Keratinocyte (primary cell): ENCODE results near the gene PLD1. TPM values are rescaled to one million over a fixed set of nuclear protein-coding genes. Genes with fewer than 3 reads are reported as not detected.

ENCODE experiments used
- DNase-seq: peaks from one replicate; pipeline ENCODE4 v3.0.0-alpha.2; 2011; ENCODE audit warnings: low read depth, missing footprints, low spot score
- FAIRE-seq: peaks from 2 replicates; lab custom pipeline; 2011; peaks lifted over from hg19 to GRCh38; lab: Jason Lieb, UNC
- H2AFZ ChIP-seq: 2 replicates; pipeline ENCODE4 v1.6.0; 2012; ENCODE audit warnings: low read length, control low read depth, inconsistent platforms; ENCODE audit not compliant: control insufficient read depth
- H3K27ac ChIP-seq: 2 replicates; pipeline ENCODE4 v1.5.1; 2011; ENCODE audit warnings: low read length; ENCODE audit not compliant: control insufficient read depth, insufficient read depth
- H3K27me3 ChIP-seq: 3 replicates; pipeline ENCODE4 v1.6.0; 2011; ENCODE audit warnings: low read length; ENCODE audit not compliant: control insufficient read depth, insufficient read depth; ENCODE audit errors: extremely low read depth
- H3K36me3 ChIP-seq, 2 experiments: 2 replicates in 1 of 2; 3 replicates in 1 of 2; pipeline ENCODE4 v1.5.1; 2011; ENCODE audit warnings: low read length in 2 of 2, mild to moderate bottlenecking in 1 of 2; ENCODE audit not compliant: control insufficient read depth in 2 of 2, insufficient read depth in 2 of 2; ENCODE audit errors: extremely low read depth in 1 of 2
- H3K4me1 ChIP-seq: 3 replicates; pipeline ENCODE4 v1.5.1; 2011; ENCODE audit warnings: low read length; ENCODE audit not compliant: control insufficient read depth, insufficient read depth; ENCODE audit errors: extremely low read depth
- H3K4me2 ChIP-seq: 3 replicates; pipeline ENCODE4 v1.6.0; 2011; ENCODE audit warnings: low read depth, low read length; ENCODE audit not compliant: control insufficient read depth, insufficient read depth; ENCODE audit errors: extremely low read depth
- H3K4me3 ChIP-seq, 3 experiments: fragments of 200-600 bp in 1 of 3; sonication (generic) in 1 of 3; 2 replicates in 2 of 3; 3 replicates in 1 of 3; pipeline ENCODE4 v1.5.1; 2011 to 2016; ENCODE audit warnings: low read length in 3 of 3, mild to moderate bottlenecking in 3 of 3, control low read depth in 2 of 3, inconsistent platforms in 1 of 3, low read depth in 1 of 3, mixed read lengths in 1 of 3, mixed run types in 1 of 3, moderate library complexity in 1 of 3; ENCODE audit not compliant: control insufficient read depth in 2 of 3, insufficient read depth in 2 of 3; ENCODE audit errors: extremely low read depth in 1 of 3
- H3K79me2 ChIP-seq: 2 replicates; pipeline ENCODE4 v1.6.0; 2012; ENCODE audit warnings: low read length; ENCODE audit not compliant: control insufficient read depth, insufficient read depth
- H3K9ac ChIP-seq: 3 replicates; pipeline ENCODE4 v1.6.0; 2011; ENCODE audit warnings: low read length; ENCODE audit not compliant: control insufficient read depth, insufficient read depth; ENCODE audit errors: extremely low read depth
- H3K9me1 ChIP-seq: 3 replicates; pipeline ENCODE4 v1.6.0; 2011; ENCODE audit warnings: low read length; ENCODE audit not compliant: control insufficient read depth, insufficient read depth; ENCODE audit errors: extremely low read depth
- H3K9me3 ChIP-seq: 2 replicates; pipeline ENCODE4 v1.5.1; 2012; ENCODE audit warnings: low read depth, low read length; ENCODE audit not compliant: control insufficient read depth
- H4K20me1 ChIP-seq: 3 replicates; pipeline ENCODE4 v1.6.0; 2011; ENCODE audit warnings: low read length; ENCODE audit not compliant: control insufficient read depth, insufficient read depth; ENCODE audit errors: extremely low read depth
- EZH2 ChIP-seq: IDR thresholded peaks from one replicate; pipeline ENCODE4 v1.6.1; 2012; ENCODE audit warnings: inconsistent platforms, mild to moderate bottlenecking, low read length, moderate library complexity
- dilution Hi-C: fragments of 300-500 bp; cut with MboI; formaldehyde crosslinking; loops from one replicate; pipeline ENCODE4 v1.7.0; 2020; ENCODE audit warnings: low sequenced_read_pairs; ENCODE audit not compliant: extremely low pct_ligation_motif_present
- polyA plus RNA-seq, 5 experiments: library from polyadenylated mRNA; depleted of rRNA in 3 of 5; stranded (reverse) in 3 of 5; stranded (forward) in 1 of 5; unstranded in 1 of 5; fragments of >200 nt; gene quantifications; 1 replicate in 1 of 5; 2 replicates in 3 of 5; 3 replicates in 1 of 5; pipeline versions ENCODE4 v1.2.1 to v1.2.3, GENCODE V29; 2011 to 2012; ENCODE audit warnings: missing spikeins in 2 of 5, low read depth in 1 of 5, low replicate concordance in 1 of 5
- TF ChIP-seq, protein P1 (sequence below), 3 experiments: IDR thresholded peaks in 1 of 3; conservative IDR thresholded peaks in 1 of 3; optimal IDR thresholded peaks in 1 of 3; 2 replicates in 2 of 3; 3 replicates in 1 of 3; pipeline versions ENCODE3 to v1.5.1; 2011; ENCODE audit warnings: low read length in 3 of 3, mild to moderate bottlenecking in 3 of 3, moderate library complexity in 2 of 3, control low read depth in 1 of 3, inconsistent platforms in 1 of 3; ENCODE audit not compliant: insufficient read depth in 2 of 3; ENCODE audit errors: extremely low read depth in 1 of 3

The PLD1 gene
- polyA plus RNA-seq, 1 donor (not counting 4 experiments of a cell fraction or from before 2014, with no cell fraction given), result 14.7 TPM

DNA sequence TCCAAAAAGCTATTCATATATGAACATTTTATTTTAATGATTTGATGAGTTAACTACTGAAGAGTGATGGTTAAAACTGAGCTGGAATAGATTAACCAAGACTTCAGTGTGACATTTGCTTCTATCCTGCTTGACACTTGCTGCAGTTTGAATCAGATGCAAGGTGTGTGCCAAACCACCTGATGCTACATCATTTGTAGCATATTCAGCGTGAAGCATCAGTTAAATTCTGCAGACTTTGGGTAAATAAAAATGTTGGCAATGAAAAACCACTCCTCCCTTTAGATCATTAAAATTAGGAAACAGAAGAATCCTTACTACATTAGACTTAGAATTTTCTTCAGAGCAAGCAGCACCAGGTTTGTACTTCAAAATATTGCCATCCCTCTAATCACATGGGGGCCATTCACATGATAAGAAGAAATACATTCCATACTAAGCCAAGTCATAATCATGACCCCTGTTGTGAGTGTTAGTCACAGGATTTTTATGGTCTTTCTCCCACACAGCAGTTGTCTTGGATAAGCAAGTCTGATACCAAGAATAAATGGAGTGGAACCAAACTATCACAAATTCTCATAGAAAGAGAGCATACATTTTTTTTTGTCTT is 189.4 kb downstream of the PLD1 start:
- Histone ChIP-seq H3K9me1 (no peaks in the 10 kb centered on the region), H3K4me2 (no peak overlapping the region), H3K4me1 (no peaks in the 10 kb centered on the region), H3K36me3 (no peaks in the 10 kb centered on the region), H3K79me2 (no peaks in the 10 kb centered on the region), H3K9me3 (no peaks in the 10 kb centered on the region), H3K9ac (no peak overlapping the region), H2AFZ (no peak overlapping the region), H3K27ac (no peak overlapping the region), H4K20me1 (no peaks in the 10 kb centered on the region), H3K27me3 (no peaks in the 10 kb centered on the region), H3K4me3 (no peak overlapping the region)
- DNase-seq, result no peak
- FAIRE-seq, result no peak
- dilution Hi-C loops, result no loop called here
- TF ChIP-seq EZH2, result no peak
- TF ChIP-seq, protein P1, sequence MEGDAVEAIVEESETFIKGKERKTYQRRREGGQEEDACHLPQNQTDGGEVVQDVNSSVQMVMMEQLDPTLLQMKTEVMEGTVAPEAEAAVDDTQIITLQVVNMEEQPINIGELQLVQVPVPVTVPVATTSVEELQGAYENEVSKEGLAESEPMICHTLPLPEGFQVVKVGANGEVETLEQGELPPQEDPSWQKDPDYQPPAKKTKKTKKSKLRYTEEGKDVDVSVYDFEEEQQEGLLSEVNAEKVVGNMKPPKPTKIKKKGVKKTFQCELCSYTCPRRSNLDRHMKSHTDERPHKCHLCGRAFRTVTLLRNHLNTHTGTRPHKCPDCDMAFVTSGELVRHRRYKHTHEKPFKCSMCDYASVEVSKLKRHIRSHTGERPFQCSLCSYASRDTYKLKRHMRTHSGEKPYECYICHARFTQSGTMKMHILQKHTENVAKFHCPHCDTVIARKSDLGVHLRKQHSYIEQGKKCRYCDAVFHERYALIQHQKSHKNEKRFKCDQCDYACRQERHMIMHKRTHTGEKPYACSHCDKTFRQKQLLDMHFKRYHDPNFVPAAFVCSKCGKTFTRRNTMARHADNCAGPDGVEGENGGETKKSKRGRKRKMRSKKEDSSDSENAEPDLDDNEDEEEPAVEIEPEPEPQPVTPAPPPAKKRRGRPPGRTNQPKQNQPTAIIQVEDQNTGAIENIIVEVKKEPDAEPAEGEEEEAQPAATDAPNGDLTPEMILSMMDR (optimal IDR thresholded peaks at IDR 0.05 in 1 of 3, IDR thresholded peaks at IDR 0.05 in 1 of 3, conservative IDR thresholded peaks at IDR 0.05 in 1 of 3; ENCODE audit: extremely low read depth in 1 of 3, insufficient read depth in 2 of 3, low read length in 3 of 3), result no peak

DNA sequence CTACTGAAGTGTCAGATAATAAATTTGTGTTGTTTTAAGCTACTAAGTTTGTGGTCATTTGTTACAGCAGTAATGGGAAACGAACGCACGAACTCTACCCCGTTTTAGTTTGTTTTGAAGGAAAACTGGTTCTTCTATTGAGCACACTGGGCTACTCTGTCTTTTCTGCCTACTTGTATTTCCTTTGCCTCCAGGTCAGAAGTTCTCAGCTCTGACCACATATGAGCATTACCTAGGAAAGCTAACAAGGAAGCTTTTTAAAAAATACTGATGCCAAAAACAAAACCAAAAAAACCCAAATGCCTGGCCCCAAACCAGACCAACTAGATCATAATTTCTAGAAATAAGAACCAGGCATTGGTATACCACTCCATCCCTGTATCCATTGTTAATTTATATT is 193.5 kb downstream of the PLD1 start:
- H3K9ac ChIP-seq, result no peak overlapping the region
- H3K9me1 ChIP-seq, result no peaks in the 10 kb centered on the region
- no peaks in the 10 kb centered on the region for H3K36me3 ChIP-seq
- no peaks in the 10 kb centered on the region for H3K27me3 ChIP-seq
- dilution Hi-C loops, result no loop called here
- DNase-seq, result no peak
- H3K9me3 ChIP-seq, result no peaks in the 10 kb centered on the region
- no peak overlapping the region for H2AFZ ChIP-seq
- no peak for FAIRE-seq
- no peaks in the 10 kb centered on the region for H3K4me1 ChIP-seq
- no peaks in the 10 kb centered on the region for H3K79me2 ChIP-seq
- TF ChIP-seq, protein P1 (optimal IDR thresholded peaks at IDR 0.05 in 1 of 3, IDR thresholded peaks at IDR 0.05 in 1 of 3, conservative IDR thresholded peaks at IDR 0.05 in 1 of 3; ENCODE audit: extremely low read depth in 1 of 3, insufficient read depth in 2 of 3, low read length in 3 of 3), result no peak
- TF ChIP-seq EZH2, result no peak
- H3K27ac ChIP-seq, result no peak overlapping the region
- no peaks in the 10 kb centered on the region for H4K20me1 ChIP-seq
- no peak overlapping the region for H3K4me2 ChIP-seq
- no peak overlapping the region for H3K4me3 ChIP-seq
